Ramos (cell line): Measurements from ENCODE around the gene TTC38.

Source experiments
- in situ Hi-C: fragments of 300-500 bp; cut with MboI; formaldehyde crosslinking; loops from one replicate; pipeline ENCODE4 v1.14.3; 2022; ENCODE audit warnings: low sequenced_read_pairs; ENCODE audit not compliant: unreplicated experiment

TTC38 gene

GRCh38 chr22:46267431-46268279 lies at the start of gene TTC38:
TTC38 (plus strand) TSS chr22:46268008; CDS start chr22:46268040, 32 bp downstream.
- in situ Hi-C loops, result no loop called here

- in situ Hi-C loops, result no loop called here
Observed at GRCh38 chr22:46219636-46220035, 48.2 kb upstream of the TTC38 start.

GRCh38 chr22:46220921-46221320 lies 46.9 kb upstream of the TTC38 start:
- in situ Hi-C loops, result no loop called here

GRCh38 chr22:46224044-46224897 lies 43.5 kb upstream of the TTC38 start:
- in situ Hi-C loops, result no loop called here

- in situ Hi-C loops, result no loop called here
Observed at GRCh38 chr22:46224898-46225290, 42.9 kb upstream of the TTC38 start.

GRCh38 chr22:46225631-46226030 lies 42.2 kb upstream of the TTC38 start:
- in situ Hi-C loops, result no loop called here

- in situ Hi-C loops, result no loop called here
Observed at GRCh38 chr22:46226577-46226976, 41.2 kb upstream of the TTC38 start.

GRCh38 chr22:46229701-46230100 lies 38.1 kb upstream of the TTC38 start:
- in situ Hi-C loops, result no loop called here

- in situ Hi-C loops, result no loop called here
Observed at GRCh38 chr22:46230262-46230901, 37.4 kb upstream of the TTC38 start.

GRCh38 chr22:46233231-46233630 lies 34.6 kb upstream of the TTC38 start:
- in situ Hi-C loops, result no loop called here

- in situ Hi-C loops, result no loop called here
Observed at GRCh38 chr22:46234969-46235368, 32.8 kb upstream of the TTC38 start.

- in situ Hi-C loops, result no loop called here
Observed at GRCh38 chr22:46237453-46238124, 30.2 kb upstream of the TTC38 start.

- in situ Hi-C loops, result no loop called here
Observed at GRCh38 chr22:46238541-46238940, 29.3 kb upstream of the TTC38 start.

- in situ Hi-C loops, result no loop called here
Observed at GRCh38 chr22:46239261-46240048, 28.4 kb upstream of the TTC38 start.

GRCh38 chr22:46240073-46240472 lies 27.7 kb upstream of the TTC38 start:
- in situ Hi-C loops, result no loop called here

- in situ Hi-C loops, result no loop called here
Observed at GRCh38 chr22:46240506-46240905, 27.3 kb upstream of the TTC38 start.

GRCh38 chr22:46240907-46241306 lies 26.9 kb upstream of the TTC38 start:
- in situ Hi-C loops, result no loop called here

GRCh38 chr22:46241396-46242007 lies 26.3 kb upstream of the TTC38 start:
- in situ Hi-C loops, result no loop called here

- in situ Hi-C loops, result no loop called here
Observed at GRCh38 chr22:46242076-46242475, 25.7 kb upstream of the TTC38 start.
